Measurements from ENCODE around the gene PDIA3. TPM values are rescaled to one million over a fixed set of nuclear protein-coding genes. Genes with fewer than 3 reads are reported as not detected.

The PDIA3 gene
- total RNA-seq, 1 donor from 2014 or later: 448 TPM

DNA sequence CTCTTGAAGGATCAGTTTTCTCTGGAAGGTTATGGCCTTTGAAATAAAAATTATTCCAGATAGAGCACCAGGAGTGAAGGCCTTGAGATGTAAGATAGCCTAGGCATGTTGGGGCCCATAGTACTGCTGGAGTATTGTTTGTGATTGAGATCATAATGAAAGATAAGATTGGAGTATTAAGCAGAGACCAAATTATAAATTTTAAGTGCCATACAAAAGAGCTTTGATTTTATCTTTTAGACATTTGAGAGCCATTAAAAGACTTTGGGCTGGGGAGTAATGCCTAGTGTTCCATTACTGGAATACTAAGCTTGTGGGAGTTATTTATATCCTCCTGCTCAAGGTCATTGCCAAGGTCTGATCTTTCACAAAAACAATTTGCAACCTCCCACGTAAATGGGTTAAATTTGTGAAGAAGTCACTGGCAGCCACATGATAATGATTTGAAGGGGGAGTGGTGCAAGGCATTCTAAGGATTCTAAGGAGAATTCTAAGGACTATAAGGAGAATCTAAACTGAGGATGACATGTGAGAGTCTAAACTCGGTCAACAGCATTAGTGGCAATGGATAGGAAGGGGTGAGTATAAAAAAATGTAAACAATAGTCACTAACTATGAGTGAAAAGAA lies 17.7 kb downstream of the PDIA3 start:
- Mint-ChIP-seq H3K27ac (no peak overlapping the region), H3K4me1 (no peaks in the 10 kb centered on the region), H3K27me3 (ENCODE audit: low read depth) (no peaks in the 10 kb centered on the region), H3K4me3 (no peak overlapping the region), H3K9me3 (no peaks in the 10 kb centered on the region), H3K36me3 (peaks cover 55% of the 10 kb centered on the region)
- TF ChIP-seq, protein P1, sequence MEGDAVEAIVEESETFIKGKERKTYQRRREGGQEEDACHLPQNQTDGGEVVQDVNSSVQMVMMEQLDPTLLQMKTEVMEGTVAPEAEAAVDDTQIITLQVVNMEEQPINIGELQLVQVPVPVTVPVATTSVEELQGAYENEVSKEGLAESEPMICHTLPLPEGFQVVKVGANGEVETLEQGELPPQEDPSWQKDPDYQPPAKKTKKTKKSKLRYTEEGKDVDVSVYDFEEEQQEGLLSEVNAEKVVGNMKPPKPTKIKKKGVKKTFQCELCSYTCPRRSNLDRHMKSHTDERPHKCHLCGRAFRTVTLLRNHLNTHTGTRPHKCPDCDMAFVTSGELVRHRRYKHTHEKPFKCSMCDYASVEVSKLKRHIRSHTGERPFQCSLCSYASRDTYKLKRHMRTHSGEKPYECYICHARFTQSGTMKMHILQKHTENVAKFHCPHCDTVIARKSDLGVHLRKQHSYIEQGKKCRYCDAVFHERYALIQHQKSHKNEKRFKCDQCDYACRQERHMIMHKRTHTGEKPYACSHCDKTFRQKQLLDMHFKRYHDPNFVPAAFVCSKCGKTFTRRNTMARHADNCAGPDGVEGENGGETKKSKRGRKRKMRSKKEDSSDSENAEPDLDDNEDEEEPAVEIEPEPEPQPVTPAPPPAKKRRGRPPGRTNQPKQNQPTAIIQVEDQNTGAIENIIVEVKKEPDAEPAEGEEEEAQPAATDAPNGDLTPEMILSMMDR (IDR thresholded peaks at IDR 0.05; ENCODE audit: unreplicated experiment): no peak
- DNase-seq (ENCODE audit: low spot score in 2 of 2, unreplicated experiment in 2 of 2): no peak

DNA sequence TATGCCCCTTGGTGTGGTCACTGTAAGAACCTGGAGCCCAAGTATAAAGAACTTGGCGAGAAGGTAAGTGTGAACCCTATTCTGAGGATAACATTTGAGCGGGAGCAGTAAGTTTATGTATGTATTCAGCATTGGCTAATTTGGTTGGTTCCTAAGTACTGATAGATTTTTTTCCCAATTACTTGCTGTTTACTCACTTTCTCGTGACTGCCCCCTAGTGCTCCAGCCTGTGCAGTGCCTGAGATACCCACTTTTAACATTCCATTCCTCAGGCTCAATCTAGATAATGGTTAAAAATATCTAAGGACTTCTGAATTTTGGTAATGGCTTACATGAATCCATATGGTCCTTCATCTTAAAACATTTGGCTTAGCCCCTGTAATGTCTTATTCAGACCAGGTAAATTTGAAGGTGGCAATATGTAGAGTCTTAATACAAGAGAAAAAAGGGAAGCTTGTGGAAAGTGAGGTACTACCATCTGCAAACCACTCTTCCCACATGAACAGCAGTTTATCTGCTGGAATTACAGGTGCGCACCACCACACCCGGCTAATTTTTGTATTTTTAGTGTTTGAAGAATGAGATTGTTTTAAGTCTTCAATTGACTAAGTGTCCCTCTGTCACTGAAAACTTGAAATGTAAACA lies 23.5 kb downstream of the PDIA3 start:
- TF ChIP-seq, protein P1 (IDR thresholded peaks at IDR 0.05; ENCODE audit: unreplicated experiment): peak; percentile 78
- DNase-seq (ENCODE audit: low spot score in 2 of 2, unreplicated experiment in 2 of 2): peak; percentile 30 to 59
- peaks cover 49% of the 10 kb centered on the region for H3K36me3 Mint-ChIP-seq
- no peaks in the 10 kb centered on the region for H3K27me3 Mint-ChIP-seq (ENCODE audit: low read depth)
- no peak overlapping the region for H3K27ac Mint-ChIP-seq
- no peaks in the 10 kb centered on the region for H3K4me1 Mint-ChIP-seq
- no peak overlapping the region for H3K4me3 Mint-ChIP-seq
- no peaks in the 10 kb centered on the region for H3K9me3 Mint-ChIP-seq

DNA sequence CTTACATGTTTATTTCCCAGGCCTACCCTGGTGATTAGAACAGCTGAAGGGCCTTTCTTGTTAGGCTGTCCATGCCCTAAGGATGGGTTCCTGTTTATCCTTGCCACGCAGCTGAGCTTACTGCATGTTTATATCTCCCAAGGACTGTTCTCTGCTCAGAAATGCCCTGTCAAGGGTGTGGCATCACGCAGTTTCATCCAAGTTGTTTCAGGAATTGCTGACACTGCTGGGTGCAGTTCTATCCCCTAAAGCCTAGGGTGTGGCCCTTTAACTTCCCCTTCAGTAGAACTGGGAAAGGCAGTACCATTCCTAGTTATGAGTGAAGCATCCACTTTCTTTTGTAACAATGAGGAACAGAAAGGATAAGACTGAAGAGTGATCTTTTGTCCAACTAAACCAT lies 25.6 kb downstream of the PDIA3 start:
- TF ChIP-seq, protein P1 (IDR thresholded peaks at IDR 0.05; ENCODE audit: unreplicated experiment): no peak
- DNase-seq (ENCODE audit: low spot score in 2 of 2, unreplicated experiment in 2 of 2): no peak
- no peaks in the 10 kb centered on the region for H3K27me3 Mint-ChIP-seq (ENCODE audit: low read depth)
- H3K27ac Mint-ChIP-seq: no peak overlapping the region
- H3K4me3 Mint-ChIP-seq: no peak overlapping the region
- H3K4me1 Mint-ChIP-seq: peaks cover 3% of the 10 kb centered on the region
- no peaks in the 10 kb centered on the region for H3K9me3 Mint-ChIP-seq
- H3K36me3 Mint-ChIP-seq: peaks cover 37% of the 10 kb centered on the region

DNA sequence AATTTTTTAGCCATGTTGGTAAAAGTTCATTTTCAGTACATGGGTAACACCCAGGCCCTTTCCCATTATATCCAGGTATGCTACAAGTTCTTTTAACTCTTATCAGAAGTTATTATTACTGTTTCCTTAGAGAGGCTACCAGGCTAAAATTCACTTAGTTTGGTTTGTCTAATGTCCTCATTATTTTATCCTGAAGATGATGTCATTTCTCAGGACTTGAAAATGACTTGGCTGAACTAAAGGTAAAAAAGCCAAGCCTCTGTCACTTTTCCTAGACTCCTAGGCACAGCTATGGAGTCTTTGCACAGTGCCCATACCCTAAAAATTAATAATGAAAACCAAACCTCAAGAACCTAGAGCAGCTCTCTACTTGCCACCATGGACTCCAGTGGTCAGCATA lies 26.4 kb downstream of the PDIA3 start:
- Mint-ChIP-seq H3K27me3 (ENCODE audit: low read depth) (peaks cover 6% of the 10 kb centered on the region), H3K36me3 (peaks cover 36% of the 10 kb centered on the region)
- TF ChIP-seq, protein P1 (IDR thresholded peaks at IDR 0.05; ENCODE audit: unreplicated experiment): no peak

DNA sequence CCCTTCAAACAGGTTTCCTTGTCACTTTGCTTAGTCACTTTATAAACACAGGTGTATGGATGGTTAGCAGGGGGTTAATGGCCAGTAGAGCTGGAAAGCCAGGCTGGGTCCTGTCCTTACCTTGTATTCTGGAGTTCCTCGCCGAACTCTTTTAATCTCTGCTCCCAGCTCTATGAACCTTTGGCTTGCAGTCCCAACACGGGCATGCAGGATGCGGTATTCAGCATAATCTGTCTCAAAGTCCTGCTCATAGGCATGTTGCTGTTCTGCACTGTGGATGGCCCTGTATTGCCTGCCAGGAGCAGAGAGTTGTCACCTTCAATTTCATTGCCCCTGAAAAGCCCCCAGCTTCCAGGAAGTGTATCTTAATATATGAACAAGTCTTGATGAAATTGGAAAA lies 27.8 kb downstream of the PDIA3 start:
- peaks cover 27% of the 10 kb centered on the region for H3K36me3 Mint-ChIP-seq
- H3K4me1 Mint-ChIP-seq: peaks cover 9% of the 10 kb centered on the region
- no peak overlapping the region for H3K4me3 Mint-ChIP-seq
- H3K9me3 Mint-ChIP-seq: no peaks in the 10 kb centered on the region
- peak overlapping the region; percentile 9 for H3K27ac Mint-ChIP-seq
- H3K27me3 Mint-ChIP-seq (ENCODE audit: low read depth): peaks cover 6% of the 10 kb centered on the region
- DNase-seq (ENCODE audit: low spot score in 2 of 2, unreplicated experiment in 2 of 2): no peak
- TF ChIP-seq, protein P1 (IDR thresholded peaks at IDR 0.05; ENCODE audit: unreplicated experiment): no peak

More for the DNA sequence above, 26.4 kb downstream of the PDIA3 start:
- Mint-ChIP-seq H3K4me3 (no peak overlapping the region), H3K4me1 (peaks cover 9% of the 10 kb centered on the region), H3K27ac (no peak overlapping the region), H3K9me3 (no peaks in the 10 kb centered on the region)
- DNase-seq (ENCODE audit: low spot score in 2 of 2, unreplicated experiment in 2 of 2): no peak

All from mesothelial cell of epicardium (in vitro differentiated cells).